HG02571 (cell line): ENCODE results near the gene UXT.
"Not testable (repeated sequence)": the region's sequence is repeated elsewhere in the genome, so short reads cannot be mapped to it uniquely, and the experiment has no call there.

Experiments used
- ATAC-seq: cut with Tn5 transposase; IDR thresholded peaks from one replicate; pipeline ENCODE4 v1.9.1; 2021; ENCODE audit warnings: mild to moderate bottlenecking, moderate library complexity; ENCODE audit not compliant: unreplicated experiment

The UXT gene, protein sequence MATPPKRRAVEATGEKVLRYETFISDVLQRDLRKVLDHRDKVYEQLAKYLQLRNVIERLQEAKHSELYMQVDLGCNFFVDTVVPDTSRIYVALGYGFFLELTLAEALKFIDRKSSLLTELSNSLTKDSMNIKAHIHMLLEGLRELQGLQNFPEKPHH

DNA sequence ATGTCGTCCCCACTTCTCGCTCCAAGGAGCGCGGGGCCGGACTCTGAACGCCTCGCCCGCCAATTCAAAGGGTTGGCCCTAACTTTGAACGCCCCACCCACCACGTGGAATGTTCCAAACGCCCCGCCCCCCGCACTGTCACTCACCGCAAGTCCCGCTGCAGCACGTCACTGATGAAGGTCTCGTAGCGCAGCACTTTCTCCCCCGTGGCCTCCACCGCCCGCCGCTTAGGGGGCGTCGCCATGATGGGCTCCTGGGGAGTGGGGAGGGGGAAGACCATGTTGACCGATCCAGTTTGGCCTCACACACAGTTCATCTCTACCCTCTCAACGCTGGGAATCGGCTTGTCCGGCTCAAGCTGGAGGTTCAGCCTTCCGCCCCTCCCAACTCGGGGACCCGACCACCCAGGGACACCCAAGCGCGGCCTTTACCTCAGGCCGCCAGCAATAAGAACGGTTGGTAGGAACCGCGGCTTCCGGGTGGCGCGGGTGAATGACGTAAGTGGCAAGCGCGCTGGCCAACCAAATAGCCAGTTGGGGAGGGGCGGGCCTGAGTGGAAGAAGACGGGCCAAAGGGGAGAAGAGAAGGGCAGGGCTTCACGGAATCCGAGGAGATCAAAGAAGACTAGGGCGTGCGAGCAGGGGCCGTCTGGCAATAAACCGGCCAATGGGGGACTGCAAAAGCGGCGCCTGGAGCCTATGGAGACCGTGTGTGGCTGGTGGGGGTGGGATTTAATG, at the start of gene UXT:
Gene UXT, minus strand, starts transcription at position 497 of the 737 bp plus-strand sequence. Its CDS starts 253 bp downstream, at position 244.
- peak; percentile 70 for ATAC-seq

GRCh38 chrX:47707031-47707780, 48.2 kb upstream of the UXT start:
- no peak for ATAC-seq

GRCh38 chrX:47706575-47706974, 47.6 kb upstream of the UXT start:
- ATAC-seq: no peak

GRCh38 chrX:47704736-47705135, 45.8 kb upstream of the UXT start:
- ATAC-seq: no peak

GRCh38 chrX:47697181-47697580, 38.2 kb upstream of the UXT start:
- ATAC-seq: no peak

DNA sequence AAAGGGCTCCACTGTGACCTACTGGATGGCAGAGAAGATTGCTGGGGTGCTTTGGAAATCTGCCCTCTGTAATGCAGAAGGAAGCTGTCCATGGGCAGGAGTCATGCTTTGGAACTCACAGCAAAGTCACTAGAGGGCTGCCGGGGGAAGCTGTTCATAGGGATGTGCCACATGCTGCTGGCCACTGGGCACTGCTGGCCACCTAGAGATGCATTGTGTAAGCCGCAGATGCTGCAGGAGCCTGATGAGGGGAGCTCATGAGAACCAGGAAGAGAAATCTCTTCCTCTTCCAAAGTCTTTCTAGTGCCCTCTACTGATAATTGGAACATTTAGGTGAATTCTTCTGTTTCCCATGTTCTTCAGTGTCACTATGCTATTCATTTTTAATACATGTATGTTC, 31.2 kb upstream of the UXT start:
- ATAC-seq: no peak

DNA sequence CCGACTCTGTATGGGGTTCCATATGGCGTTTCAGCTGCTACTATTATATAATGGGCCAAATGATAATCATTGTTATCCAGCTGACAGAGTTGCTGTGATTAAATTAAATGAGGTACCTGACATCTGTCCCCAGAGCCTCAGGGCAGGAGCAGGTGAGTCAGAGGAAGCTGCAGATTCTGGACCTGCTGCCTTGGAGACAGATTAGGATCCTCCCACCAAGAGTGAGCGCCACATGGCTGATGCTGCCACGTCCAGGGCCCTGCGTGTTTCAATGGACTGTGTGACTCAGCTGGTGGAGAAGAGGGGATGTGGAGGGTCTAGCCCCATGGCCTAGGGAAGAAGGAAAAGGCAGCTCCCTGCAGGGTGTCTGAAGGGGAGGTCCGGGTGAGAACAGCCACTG, 28.3 kb upstream of the UXT start:
- no peak for ATAC-seq

- ATAC-seq: no peak
Measured at GRCh38 chrX:47683829-47684205, 24.8 kb upstream of the UXT start.

DNA sequence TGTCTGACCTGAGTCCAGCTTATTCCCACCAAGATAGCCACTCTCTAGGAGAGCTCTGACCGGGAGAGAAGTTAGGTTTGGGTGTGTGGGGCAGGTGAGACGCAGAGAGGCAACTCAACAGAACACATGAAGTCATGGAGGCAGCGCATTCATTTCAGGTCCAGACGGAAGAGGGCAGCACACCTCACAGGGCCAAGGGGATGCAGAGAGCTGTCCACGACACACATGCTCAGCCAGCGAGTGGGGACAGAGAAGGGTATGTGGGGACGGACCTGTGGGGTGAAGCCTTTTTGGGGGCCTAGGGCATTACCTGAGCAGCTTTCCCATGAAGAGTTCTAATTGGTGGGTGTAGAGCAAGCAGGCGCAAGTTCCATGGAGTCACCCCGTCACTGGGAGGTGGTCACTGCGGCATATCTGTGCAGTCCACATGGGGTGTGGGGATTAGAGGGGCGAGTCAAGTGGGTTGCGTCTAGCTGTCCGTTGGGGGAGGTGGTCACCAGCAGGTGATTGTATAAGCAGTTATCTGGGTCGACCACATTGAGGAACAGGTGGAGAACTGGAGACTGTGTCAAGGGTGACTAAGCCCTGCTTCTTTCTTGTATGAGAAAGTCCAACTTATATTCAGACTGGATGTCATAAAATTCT, 24.3 kb upstream of the UXT start:
- ATAC-seq: no peak

DNA sequence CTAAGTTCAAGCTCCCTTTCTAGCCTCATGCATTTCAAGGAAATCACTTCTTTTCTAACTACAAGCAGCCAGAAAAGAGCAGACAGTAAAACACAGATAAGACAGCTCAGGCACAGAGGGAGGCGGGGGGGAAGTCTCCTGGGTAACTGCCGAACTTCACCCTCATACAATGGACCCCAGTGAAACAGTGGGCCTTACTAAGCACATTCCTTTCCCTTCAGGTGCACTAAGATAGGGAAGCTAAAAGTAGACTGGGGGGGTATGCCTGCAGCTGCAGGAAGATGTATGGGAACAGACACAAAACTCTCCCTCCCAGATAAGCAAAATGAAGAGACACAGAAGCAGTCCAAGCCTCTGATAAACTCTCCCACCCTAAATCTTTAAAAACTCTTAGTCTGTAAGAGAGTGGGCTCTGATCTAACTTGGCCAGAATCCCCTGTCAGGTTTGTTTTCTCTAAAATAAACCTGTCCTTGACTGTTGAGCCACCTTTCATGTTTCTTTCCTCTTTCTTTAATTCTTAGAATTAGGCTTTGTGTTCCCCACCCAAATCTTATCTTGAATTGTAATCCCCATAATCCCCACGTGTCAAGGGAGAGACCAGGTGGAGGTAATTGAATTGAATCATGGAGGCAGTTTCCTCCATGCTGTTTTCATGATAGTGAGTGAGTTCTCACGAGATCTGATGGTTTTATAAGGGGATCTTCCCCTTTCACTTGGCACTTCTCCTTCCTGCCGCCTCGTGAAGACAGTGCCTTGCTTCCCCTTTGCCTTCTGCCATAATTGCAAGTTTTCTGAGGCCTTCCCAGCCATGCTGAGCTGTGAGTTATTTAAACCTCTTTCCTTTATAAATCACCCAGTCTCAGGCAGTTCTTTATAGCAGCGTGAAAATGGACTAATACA, 17.2 kb upstream of the UXT start:
- ATAC-seq: not testable (repeated sequence)

DNA sequence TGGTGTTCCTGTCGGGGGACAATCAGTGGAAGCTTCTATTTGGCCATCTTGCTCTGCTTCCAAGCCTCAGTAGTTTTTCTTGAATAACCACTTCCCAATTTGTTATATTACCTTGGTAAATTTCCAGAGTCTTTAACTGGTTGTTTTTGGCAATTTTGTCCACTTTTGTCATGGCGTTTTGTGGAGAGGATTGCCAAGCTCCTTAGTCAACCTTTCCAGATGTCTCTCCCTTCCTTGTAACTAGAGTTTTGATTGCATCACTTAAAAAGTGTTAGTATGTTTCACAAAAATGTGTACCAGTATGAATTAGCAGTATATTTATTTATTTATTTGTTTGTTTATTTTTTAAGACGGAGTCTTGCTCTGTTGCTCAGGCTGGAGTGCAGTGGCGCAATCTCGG, 15.8 kb upstream of the UXT start:
- ATAC-seq: no peak

- ATAC-seq: not testable (repeated sequence)
Measured at GRCh38 chrX:47665797-47666196, 6.8 kb upstream of the UXT start.

DNA sequence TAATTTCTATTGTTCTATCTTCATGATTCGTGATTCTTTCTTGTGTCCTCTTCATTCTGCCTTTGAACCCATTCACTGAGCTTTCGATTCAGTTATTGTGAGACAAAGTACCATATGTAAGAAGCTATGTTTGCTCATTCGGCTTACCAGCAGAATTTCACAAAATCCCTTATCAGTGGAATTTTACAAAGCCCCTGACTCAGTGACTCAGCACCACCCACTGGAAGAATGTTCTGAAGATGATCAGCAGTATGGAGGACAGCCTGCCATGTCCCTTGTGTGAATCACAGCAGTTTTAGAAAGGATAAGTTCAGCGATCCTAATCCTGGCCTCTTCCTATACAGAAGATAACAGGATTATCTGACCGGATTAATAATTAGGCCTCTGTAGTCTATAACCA, 5.8 kb upstream of the UXT start:
- no peak for ATAC-seq

GRCh38 chrX:47662144-47662657, 3.2 kb upstream of the UXT start:
- ATAC-seq: no peak

DNA sequence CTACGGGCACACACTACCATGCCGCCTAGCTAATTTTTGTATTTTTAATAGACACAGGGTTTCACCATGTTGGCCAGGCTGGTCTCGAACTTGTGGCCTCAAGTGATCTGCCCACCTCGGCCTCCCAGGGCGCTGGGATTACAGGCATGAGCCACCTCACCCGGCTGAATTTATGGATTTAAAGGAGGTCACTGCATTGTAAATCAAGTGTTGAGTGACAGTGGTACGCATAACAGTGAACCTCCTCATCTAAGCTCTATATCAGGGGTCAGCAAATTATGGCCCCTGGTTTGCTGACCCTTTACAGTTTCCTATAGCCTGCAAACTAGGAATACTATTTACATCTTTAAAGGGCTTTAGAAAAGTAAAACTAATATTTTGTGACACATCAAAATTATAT, 2.6 kb upstream of the UXT start:
- no peak for ATAC-seq

- ATAC-seq: no peak
Measured at GRCh38 chrX:47659421-47659726, 394 bp upstream of the UXT start.

DNA sequence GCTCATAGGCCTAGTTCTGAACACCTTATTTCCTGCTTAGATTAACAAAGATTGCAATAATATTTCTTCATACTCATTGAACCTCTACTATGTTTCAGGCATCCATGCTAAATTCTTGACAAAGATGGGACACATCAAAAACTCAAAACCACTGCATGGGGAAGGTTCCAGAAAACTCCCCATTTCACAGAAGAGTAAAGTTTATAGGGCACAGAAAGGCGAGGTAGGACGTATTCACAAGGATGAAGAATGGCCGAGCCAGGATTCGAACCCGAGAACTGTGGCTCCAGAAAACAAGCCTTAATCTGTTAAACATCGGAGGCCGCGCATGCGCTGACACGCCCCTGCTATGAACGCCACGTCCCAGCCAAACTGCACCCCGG, 688 bp downstream of the UXT start:
- no peak for ATAC-seq

DNA sequence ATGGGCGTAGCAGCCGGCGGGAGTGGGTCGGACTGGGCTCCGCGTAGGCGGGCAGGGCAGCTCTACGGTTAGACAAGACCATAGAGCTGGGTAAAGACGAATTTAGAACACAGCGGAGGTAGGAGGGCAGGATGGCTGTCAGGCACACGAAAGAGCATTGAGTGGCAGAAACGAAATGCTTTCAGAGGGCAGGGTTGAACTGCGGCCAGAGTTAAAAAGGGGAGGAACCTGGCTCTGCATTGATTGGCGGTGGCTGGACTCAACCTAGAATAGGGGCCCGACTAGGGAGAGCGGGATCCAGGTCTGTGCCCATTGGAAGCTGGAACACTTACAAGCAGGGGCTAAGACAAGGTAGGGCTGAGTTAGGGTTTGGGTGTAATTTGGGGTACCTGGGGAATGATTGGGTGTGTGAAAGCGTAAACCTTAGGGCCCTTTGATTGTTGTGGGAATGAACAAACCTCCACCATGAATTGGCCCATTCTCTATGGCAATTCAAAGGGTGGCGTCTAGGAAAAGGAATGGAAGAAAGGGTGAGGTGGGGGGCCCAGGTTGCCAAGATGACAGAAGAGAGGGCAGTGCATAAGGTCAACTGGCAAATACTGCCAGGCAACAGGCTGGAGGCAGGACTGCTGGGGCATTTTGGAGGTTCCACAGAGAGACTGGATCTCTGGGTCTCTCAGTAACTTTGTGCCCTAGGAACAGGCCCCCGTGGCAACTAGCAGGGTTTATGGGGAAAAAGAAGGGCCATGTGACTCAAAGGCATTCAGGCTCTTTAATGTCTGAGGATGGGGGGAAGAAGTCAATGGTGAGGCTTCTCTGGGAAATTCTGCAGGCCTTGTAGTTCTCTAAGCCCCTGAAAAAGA, 7.7 kb downstream of the UXT start:
- no peak for ATAC-seq

GRCh38 chrX:47650164-47651042, 8.6 kb downstream of the UXT start, which contains the start of gene ELK1:
TSS of gene ELK1 (minus strand) at chrX:47650563. CDS start at chrX:47641441, 9,122 bp downstream.
- ATAC-seq: peak; percentile 84
